ENCODE data around the gene PLPPR1. TPM values are rescaled to one million over a fixed set of nuclear protein-coding genes. Genes with fewer than 3 reads are reported as not detected.

The PLPPR1 gene
- total and polyA plus RNA-seq, 2 of the 13 experiments (the other 11 are each of a cell fraction or from before 2014, with no cell fraction given), result 16.0 to 84.7 TPM

DNA sequence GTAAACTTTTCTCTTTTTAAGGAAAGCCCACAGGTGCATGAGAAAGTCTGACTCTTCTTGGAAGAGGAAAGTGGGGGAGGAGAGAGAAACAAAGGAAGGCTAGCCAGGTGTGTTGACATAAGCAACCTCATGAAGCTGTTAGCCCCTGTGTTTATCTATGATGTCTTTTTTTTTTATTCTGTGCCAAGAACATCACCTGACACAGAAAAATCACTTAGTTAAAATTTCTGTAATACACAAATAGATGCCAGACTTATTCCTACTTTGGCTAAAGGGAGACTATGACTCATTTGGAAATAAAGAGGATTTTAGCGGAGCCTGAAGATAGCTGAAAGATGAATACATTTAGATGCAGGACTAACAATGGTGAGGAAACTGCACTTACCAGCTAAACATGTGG lies 298.0 kb downstream of the PLPPR1 start (continued):
- TF ChIP-seq, protein P1, sequence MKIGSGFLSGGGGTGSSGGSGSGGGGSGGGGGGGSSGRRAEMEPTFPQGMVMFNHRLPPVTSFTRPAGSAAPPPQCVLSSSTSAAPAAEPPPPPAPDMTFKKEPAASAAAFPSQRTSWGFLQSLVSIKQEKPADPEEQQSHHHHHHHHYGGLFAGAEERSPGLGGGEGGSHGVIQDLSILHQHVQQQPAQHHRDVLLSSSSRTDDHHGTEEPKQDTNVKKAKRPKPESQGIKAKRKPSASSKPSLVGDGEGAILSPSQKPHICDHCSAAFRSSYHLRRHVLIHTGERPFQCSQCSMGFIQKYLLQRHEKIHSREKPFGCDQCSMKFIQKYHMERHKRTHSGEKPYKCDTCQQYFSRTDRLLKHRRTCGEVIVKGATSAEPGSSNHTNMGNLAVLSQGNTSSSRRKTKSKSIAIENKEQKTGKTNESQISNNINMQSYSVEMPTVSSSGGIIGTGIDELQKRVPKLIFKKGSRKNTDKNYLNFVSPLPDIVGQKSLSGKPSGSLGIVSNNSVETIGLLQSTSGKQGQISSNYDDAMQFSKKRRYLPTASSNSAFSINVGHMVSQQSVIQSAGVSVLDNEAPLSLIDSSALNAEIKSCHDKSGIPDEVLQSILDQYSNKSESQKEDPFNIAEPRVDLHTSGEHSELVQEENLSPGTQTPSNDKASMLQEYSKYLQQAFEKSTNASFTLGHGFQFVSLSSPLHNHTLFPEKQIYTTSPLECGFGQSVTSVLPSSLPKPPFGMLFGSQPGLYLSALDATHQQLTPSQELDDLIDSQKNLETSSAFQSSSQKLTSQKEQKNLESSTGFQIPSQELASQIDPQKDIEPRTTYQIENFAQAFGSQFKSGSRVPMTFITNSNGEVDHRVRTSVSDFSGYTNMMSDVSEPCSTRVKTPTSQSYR (CRISPR knock-in tag; IDR thresholded peaks at IDR 0.05; ENCODE audit: borderline replicate concordance), result peak; percentile 38; the same call in 1 of the 2 replicates
- 0 out of 2 replicates have a peak, but pooled peaks have one; percentile 5 for TF ChIP-seq GFI1 (CRISPR knock-in tag; IDR thresholded peaks at IDR 0.05; ENCODE audit: borderline replicate concordance)
- TF ChIP-seq LCORL (IDR thresholded peaks at IDR 0.05), result no peak
- TF ChIP-seq LCORL (CRISPR knock-in tag; IDR thresholded peaks at IDR 0.05), result no peak
- no peak for TF ChIP-seq BCL6 (CRISPR knock-in tag; IDR thresholded peaks at IDR 0.05)
- TF ChIP-seq FOXP1 (IDR thresholded peaks at IDR 0.05), result no peak
- peak; percentile 27; the same call in 1 of the 2 replicates for TF ChIP-seq FOXP1 (CRISPR knock-in tag; IDR thresholded peaks at IDR 0.05)
- TF ChIP-seq ESRRA (CRISPR knock-in tag; IDR thresholded peaks at IDR 0.05; ENCODE audit: low read depth), result no peak
- 0 out of 2 replicates have a peak, but pooled peaks have one; percentile 3 for TF ChIP-seq SALL1 (CRISPR knock-in tag; IDR thresholded peaks at IDR 0.05)
- TF ChIP-seq, protein P2, sequence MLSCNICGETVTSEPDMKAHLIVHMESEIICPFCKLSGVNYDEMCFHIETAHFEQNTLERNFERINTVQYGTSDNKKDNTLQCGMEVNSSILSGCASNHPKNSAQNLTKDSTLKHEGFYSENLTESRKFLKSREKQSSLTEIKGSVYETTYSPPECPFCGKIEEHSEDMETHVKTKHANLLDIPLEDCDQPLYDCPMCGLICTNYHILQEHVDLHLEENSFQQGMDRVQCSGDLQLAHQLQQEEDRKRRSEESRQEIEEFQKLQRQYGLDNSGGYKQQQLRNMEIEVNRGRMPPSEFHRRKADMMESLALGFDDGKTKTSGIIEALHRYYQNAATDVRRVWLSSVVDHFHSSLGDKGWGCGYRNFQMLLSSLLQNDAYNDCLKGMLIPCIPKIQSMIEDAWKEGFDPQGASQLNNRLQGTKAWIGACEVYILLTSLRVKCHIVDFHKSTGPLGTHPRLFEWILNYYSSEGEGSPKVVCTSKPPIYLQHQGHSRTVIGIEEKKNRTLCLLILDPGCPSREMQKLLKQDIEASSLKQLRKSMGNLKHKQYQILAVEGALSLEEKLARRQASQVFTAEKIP (CRISPR knock-in tag; IDR thresholded peaks at IDR 0.05; ENCODE audit: borderline replicate concordance), result no peak
- 0 out of 2 replicates have a peak, but pooled peaks have one; percentile 19 for TF ChIP-seq DNMT3B (CRISPR knock-in tag; conservative IDR thresholded peaks at IDR 0.05)
- TF ChIP-seq ZNF282 (IDR thresholded peaks at IDR 0.05; ENCODE audit: partially characterized antibody), result no peak
- TF ChIP-seq ZNF20 (CRISPR knock-in tag; IDR thresholded peaks at IDR 0.05), result no peak
- TF ChIP-seq GATAD2A (CRISPR knock-in tag; IDR thresholded peaks at IDR 0.05), result peak; percentile 54; the same call in 1 of the 2 replicates
- TF ChIP-seq, protein P3, sequence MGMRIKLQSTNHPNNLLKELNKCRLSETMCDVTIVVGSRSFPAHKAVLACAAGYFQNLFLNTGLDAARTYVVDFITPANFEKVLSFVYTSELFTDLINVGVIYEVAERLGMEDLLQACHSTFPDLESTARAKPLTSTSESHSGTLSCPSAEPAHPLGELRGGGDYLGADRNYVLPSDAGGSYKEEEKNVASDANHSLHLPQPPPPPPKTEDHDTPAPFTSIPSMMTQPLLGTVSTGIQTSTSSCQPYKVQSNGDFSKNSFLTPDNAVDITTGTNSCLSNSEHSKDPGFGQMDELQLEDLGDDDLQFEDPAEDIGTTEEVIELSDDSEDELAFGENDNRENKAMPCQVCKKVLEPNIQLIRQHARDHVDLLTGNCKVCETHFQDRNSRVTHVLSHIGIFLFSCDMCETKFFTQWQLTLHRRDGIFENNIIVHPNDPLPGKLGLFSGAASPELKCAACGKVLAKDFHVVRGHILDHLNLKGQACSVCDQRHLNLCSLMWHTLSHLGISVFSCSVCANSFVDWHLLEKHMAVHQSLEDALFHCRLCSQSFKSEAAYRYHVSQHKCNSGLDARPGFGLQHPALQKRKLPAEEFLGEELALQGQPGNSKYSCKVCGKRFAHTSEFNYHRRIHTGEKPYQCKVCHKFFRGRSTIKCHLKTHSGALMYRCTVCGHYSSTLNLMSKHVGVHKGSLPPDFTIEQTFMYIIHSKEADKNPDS (CRISPR knock-in tag; IDR thresholded peaks at IDR 0.05), result no peak
- TF ChIP-seq JDP2 (CRISPR knock-in tag; IDR thresholded peaks at IDR 0.05; ENCODE audit: borderline replicate concordance), result no peak
- no peak for TF ChIP-seq ZZZ3 (CRISPR knock-in tag; IDR thresholded peaks at IDR 0.05; ENCODE audit: borderline replicate concordance)
- no peak for TF ChIP-seq SOX13 (IDR thresholded peaks at IDR 0.05)
- peak in 1 of 2 experiments; percentile 73; a peak in 1 of 4 replicates for TF ChIP-seq SOX13 (CRISPR knock-in tag; conservative IDR thresholded peaks at IDR 0.05 in 1 of 2, IDR thresholded peaks at IDR 0.05 in 1 of 2)
